GM19395 (cell line): ENCODE measurements around the gene TBX20.
"Not testable (repeated sequence)": the region's sequence is repeated elsewhere in the genome, so short reads cannot be mapped to it uniquely, and the experiment has no call there.

ENCODE experiments used
- ATAC-seq: cut with Tn5 transposase; IDR thresholded peaks from one replicate; pipeline ENCODE4 v1.9.1; 2021; ENCODE audit warnings: mild to moderate bottlenecking, moderate library complexity; ENCODE audit not compliant: unreplicated experiment

Gene TBX20

DNA sequence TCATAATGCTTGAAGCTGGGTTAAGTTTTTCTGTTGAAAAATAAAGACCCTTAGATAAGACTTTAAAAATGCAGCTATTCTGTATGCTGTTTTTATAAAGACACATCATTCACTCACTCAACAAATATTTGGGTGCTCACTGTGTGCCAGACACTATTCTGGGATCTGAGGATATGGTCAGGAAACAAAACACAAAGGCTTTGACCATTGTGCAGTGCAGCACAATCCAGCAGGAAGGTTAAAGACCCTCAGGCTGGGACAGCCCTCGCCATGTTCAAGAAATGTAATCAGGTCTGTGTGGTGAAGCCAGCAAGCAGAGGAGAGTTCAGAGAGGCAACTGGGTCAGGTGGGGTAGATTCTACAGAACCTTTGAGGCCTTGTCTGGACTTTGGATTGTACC is 31.5 kb downstream of the TBX20 start:
- not testable (repeated sequence) for ATAC-seq

DNA sequence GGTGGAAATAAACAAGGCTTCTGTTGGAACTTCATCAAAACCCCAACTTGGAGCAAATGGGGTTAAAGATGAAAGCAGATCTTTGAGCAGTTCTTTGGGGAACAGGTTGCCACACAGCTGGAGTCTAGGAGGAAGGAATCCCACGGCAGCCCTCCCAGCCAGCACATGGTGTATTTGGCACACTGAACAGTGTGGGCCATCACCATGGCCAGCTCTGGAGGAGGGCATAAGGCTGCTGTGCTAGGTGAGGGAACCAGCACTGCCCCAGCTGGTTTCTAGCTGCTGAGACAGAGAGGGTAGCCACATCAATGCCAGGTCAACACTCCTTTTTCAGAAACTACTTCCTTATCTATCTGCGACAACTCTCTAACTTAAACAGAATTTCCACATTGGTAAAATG is 33.7 kb downstream of the TBX20 start:
- not testable (repeated sequence) for ATAC-seq

DNA sequence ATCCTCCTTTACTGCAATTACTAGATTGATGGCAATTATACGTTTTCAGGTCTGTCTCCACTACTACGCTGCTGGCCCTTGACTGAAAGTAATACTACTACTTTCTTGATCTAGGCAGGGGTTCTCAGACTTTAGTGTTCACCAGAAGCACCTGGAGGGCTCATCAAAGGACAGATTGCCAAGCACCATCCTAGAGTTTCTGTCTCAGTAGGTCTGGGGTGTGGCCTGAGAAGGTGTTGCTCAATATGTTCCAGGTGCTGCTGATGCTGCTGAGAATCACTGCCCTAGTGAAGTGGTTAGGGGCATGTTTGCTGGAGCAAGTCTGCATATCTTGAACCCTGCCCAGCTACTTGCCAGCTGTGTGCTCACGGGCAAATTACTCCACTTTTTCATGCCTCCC is 37.9 kb downstream of the TBX20 start:
- ATAC-seq, result not testable (repeated sequence)

DNA sequence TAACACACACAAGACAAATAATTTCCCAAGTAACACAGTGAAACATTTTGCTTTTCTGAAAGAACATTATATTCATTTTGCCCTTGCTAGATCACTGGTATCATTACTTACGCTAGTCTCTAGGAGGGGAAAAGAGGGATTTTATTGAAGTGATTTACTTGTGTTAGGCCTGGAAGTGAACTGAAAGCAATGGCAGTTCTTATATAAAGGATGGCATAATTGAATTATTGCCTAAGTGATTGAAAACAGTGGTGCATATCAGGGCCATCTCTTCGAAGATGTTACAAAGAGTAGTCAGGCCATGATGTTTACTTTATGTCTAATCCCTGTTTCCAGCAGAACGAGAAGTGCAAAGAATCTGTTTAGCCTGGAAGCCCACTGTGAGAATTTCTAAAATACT is 38.8 kb downstream of the TBX20 start:
- not testable (repeated sequence) for ATAC-seq

DNA sequence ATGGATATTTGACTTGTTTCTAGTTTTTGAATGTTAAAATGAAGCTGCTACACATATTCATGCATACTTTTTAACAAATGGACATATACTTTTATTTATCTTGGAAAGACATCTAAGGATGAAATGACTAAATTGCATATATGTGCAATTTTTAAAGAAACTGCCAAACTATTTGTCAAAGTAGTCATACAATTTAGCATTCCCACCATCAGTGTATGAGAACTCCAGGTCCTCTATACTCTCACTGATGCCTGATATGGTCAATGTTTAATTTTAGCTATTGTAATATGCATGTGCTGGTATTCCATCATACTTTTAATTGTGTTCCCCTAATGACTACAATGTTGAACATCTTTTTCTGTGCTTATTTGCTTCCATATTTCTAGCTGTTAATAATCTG is 47.0 kb downstream of the TBX20 start:
- ATAC-seq, result not testable (repeated sequence)

DNA sequence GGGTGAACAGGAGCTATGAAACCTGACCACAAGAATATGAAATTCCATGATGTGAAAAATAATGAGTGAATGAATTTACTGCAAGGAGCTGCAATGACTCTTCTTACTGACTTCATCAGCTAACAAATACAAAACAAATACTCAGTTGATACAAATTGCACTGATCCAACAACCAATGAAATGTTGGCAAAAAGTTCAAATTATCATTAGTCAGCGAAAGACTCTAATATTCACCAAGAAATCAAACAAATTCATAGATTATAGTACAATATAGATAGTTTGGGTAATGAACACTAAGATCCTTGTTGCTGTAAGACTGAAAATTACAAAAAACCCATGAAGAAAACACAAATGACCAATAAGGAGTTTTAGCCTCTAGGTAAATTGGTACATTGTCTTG is 49.0 kb downstream of the TBX20 start:
- not testable (repeated sequence) for ATAC-seq

DNA sequence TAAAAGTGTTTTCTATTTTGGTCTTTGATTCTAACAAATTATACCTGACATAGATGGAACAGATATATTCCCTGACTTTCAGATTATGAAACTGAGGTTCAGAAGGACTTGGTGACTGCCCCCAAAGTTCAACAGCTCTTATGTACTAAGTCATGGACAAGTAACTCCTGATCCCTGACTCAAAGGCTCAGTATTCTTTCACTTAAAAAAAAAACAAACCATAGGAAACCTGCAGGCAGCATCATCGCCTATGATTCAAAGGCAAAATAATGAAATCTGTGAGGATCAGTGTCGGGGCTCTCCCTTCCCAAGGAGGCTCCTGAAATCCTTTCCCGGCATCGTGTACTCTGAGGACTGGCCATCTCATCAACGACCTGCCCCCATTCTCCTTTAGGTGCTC is 49.9 kb downstream of the TBX20 start:
- ATAC-seq, result not testable (repeated sequence)

DNA sequence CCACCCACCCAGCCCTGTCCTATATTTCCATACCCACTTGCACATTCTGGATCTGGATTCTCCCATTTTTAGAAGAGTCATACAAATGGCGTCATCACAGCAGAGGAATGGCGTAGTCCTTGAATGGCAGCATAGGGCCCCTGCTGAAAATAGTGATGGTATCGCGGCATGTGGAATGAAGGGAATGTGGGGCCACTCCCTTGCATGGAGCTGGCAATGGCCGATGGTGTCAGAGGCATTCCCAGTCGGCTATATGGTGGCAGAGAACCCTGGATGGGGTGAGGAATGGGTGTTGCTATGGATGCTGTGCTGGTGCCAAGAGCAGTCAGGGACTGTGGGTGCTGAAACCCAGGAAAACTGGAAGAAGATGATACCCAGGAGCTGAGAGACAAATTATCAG is 51.5 kb downstream of the TBX20 start:
- ATAC-seq, result not testable (repeated sequence)

DNA sequence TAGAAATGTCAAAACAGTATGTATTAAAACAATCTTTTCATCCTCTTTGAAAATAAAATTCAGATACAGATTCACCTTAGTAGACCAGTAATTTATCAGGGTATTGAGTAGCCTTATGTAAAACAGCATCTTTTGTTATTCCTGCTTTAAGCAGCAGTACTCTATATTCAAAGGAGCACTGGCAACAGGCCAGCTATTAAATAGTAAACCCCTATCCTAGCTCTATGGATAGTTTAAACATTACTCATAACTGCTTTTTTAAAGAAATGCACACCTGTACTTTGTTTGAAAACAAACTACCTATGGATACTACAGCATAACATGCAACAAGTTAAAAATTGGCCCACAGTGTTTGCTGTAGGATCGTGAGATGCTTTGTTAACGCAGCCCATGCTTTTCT is 53.7 kb downstream of the TBX20 start:
- not testable (repeated sequence) for ATAC-seq

DNA sequence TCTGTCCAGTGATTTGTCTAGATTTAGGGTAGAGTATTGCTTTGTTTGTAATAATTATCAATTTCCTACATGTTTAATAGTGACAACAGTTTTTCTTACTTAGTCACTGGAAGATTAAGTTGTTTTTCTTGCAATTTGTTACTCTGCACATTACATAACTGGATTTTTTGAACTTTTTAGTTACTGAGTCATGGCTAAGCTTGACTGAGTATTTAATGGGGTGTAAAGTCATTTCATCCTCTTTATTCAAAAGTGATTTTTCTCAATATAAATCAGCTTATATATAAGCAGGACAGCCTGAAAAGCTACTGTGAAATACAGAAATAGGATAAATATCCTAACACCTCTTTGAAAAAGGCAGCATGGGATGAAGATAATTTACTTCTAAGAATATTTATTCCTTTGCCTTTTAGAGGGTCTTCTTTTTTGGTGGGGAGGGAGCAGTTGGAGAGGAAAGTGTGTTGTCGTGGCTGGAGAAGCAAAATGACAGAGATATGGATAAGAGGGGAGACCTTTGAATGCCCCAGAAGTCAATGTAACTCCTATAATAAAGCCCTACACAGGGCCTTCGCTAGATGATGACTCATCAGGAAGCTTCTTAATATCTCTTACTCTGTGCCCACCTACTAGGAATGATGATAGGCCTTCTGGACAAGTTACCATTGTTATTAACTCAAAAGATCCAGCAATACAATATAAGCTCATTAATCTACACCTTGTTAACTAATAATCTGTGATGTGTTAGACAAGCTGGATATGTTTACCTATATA is 55.3 kb downstream of the TBX20 start:
- ATAC-seq, result not testable (repeated sequence)

DNA sequence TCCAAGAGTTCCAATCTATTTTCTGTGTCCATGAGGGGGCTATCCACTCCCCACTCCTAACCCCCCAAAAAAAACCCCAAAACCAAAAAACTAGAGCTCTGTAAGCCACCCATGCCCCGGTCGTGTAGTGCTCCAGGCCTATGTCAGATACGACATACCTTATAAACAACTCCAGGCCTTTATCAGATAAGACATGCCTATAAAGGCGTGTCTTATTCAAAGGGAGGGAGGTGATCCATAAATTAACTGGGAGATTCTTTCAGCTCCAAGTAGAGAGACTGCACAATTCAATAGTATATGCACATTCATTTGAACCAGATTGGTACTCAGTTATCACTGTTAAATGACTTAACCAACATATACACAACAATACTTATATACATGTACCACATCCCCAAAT is 62.3 kb downstream of the TBX20 start:
- ATAC-seq, result not testable (repeated sequence)

DNA sequence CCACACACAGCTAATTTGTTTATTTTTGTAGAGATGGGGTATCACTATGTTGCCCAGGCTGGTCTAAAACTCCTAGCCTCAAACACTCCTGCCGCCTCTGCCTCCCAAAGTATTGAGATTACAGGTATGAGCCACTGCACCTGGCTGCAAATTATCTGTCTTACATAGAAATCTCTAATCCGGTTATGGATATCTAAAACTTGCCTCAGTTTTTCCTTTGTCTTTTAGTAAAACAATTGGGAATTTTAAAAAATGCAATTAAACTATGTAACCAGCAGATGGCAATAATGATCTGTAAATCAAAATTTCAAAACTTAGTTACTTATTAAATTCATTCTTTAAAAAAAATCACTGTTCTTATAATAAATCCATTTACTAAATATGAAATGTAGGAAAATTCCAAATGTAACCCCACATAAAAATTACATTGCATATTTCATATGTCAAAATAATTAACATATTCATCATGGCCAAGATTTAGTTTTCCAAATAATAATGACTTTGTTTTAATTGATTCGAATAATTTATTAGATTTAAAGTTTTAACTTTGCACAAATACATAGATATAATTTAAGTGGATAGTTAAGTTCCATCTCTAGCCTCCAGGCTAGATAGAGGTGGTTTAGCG is 63.6 kb downstream of the TBX20 start:
- ATAC-seq, result not testable (repeated sequence)

DNA sequence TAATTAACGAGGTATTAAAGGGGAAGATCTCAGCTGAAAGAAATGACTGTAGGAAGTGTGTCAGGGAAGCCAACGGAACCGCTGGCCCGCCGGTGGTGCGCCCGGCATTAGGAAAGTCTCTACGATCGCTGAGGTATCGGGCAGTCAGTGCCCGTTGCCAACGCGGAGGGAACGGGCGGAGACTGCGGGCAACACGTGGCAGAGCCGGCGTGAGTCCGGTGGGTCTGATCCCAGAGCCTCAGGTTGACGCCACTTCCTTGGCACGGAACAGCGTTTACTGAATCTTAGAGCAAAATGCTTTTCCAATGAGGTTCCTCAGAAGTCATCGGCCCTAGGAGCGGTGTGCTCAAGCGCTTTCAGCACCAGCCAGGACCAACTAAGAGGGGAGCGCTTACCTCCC is 67.1 kb downstream of the TBX20 start:
- not testable (repeated sequence) for ATAC-seq

DNA sequence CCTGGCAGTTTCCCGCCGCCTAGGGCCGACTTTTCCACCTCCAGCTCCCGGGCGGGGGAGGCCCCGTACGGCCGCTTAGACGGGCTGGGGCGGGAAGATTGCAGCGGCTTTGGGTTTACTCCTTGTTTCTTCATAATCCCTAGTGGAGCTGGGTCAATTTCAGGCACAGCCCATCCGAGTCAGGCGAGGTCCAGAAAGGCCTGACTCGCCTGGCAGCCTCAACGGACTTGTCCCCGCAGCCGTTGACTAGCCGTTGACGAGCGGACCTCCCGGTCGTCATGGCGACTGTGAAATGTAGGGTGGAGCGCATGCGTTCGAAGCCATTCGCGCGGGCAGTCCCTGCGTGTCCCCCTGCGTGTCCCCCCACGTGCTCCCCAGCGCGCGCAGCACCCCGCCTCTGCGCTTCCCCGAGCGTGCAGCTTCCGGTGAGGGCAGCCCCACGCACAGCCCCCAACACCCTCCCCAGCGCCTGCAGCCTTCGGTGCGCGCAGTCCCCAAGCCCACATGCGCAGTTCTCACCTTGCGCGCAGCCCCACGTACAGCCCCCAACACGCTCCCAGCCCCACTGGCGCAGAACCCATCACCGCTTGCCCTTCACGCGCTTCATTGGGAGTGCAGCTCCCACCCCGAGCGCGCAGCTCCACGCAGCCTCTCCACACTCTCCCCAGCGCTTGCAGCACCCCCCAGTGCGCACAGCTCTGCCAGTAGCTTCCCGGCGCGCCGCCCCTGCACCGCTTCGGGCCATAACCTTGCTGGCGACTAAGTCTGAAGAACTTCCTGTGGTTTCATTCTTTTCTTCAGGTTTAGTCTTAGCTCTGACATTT is 67.8 kb downstream of the TBX20 start:
- no peak for ATAC-seq

DNA sequence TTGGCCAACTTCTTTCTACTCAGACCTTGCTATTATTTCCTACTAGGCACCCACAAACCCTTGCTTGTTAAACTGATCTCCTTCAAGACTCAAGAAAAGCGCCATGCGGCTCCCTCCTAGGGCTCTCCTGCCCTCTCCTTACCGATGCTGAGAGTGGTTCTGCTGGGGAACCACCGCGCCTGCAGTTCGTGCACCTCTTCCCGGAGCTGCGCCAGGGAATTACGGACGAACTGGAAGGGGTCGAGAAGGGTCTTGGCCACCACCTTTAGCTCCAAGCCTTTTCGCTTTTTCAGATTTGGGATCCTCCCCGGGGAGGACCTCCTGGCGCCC is 68.4 kb downstream of the TBX20 start:
- ATAC-seq, result not testable (repeated sequence)

DNA sequence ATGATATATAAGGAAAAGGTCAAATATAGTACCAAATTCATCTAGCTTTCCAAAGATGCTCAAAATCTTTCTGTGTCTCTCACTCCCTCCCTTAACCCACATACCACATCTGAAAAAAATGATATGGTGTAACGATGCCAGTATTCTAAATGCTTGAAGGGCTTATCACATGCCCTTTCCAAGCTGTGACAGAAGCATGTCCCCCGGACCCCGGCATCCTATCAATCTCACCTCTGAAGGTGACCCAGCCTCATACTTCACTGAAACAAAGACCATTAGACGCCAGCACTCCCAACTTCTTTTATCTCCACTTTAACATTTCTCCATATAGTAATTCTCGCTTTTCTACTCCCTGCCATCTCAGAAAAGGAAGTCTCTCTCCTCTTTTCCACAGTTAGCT is 68.9 kb downstream of the TBX20 start:
- ATAC-seq, result not testable (repeated sequence)

DNA sequence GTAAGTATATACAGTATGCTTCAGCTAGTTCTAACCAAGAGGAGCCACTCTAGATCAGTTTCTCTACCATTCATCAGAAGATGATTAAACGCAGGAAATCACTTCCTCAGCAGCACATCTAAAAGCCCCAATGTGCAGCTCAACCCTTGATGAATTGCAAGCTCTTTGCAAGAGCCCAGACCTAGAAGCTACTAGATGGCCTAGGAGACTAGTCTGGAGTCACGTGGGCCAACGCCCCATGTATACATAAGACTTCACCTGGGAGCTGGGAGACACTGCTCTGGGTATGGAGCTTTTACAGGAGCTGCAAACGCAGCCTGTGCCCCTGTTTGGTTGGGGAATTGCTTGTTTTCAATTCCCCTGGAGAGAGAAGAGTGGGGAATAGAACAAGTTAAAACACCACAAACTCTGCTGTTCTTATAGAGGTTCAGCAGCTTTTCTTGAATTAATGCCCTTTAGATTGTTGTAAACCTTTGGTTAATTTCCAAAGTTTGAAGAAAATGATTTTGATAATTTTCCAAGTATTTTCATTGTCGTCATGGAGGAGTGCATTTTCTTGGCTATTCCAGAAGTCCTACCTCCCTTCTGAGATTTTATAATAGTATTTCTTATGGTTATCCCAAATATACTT is 69.9 kb downstream of the TBX20 start:
- ATAC-seq, result not testable (repeated sequence)

DNA sequence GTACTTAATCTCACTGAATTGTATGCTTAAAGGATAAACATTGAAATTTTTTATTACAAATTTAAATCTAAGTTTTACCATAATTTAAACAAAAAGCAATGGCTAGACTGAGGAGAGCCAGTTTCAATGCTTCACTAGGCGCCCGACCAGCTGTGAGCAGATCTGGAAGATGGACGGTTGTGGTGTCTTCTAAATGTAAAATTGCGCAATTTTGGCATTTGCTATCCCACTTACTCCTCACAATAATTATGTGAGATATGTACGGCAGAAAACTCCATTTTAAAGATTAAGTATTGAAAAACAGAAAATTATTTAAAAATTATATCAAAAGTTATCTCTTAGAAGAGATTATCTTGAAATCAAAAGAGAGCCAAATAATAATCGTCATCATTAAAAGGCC is 73.2 kb downstream of the TBX20 start:
- not testable (repeated sequence) for ATAC-seq

DNA sequence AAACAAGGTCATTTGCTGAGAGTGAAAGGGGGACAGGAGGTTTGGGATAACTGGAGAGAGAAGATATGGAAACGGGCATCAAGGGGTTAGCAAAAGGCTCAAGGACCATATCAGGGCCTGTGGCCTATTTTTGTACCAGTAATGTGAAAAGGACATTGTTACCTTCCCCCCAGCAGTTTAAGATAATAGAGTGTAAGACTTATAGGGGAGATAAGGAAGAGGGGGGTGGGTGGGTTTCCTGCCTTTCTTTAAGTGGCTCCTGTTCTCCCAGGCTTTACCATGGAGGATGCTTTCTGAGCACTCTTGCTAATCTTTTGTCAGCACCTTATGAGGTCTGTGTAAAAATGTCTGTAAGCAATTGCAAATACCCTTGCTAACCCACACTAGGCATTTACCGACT is 80.7 kb downstream of the TBX20 start:
- not testable (repeated sequence) for ATAC-seq

DNA sequence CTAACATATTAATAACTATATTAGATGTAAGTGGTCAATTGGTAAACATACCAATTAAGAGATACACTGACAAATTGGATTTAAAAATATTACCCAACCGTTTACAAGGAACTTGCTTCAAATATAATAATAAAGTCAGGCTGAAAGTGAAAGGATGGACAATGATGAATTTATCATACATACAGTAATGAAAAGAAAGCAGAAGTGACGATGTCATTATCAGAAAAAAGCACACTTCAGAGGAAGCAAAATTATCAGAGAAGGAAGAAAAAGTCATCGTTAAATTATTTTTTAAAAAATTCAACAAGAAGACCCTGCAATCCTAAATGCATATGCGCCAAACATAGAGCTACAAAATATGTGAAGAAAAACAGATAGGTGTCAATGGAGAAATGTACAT is 81.8 kb downstream of the TBX20 start:
- ATAC-seq, result not testable (repeated sequence)

DNA sequence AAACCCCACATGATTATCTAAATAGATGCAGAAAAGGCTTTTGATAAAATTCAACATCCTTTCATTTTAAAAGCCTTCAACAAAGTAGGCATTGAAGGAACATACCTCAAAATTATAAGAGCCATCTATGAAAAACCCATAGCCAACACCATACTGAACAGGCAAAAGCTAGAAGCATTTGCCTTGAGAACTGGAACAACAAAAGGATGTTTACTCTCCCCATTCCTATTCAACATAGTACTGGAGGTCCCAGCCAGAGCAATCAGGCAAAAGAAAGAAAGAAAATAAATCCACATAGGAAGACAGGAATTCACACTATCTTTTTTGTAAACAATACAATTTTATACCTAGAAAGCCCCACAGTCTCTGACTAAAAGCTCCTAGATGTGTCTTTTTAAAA is 86.2 kb downstream of the TBX20 start:
- ATAC-seq, result not testable (repeated sequence)
